Bronchial epithelial cell (primary cell): ENCODE data around the gene SGTB. TPM values are rescaled to one million over a fixed set of nuclear protein-coding genes. Genes with fewer than 3 reads are reported as not detected.
"Not testable (repeated sequence)": the region's sequence is repeated elsewhere in the genome, so short reads cannot be mapped to it uniquely, and the experiment has no call there.

ENCODE experiments used
- DNase-seq: peaks from one replicate; pipeline ENCODE4 v3.0.0-alpha.2; 2010; ENCODE audit warnings: low read depth
- FAIRE-seq: peaks from 2 replicates; lab custom pipeline; 2011; peaks lifted over from hg19 to GRCh38; lab: Jason Lieb, UNC
- H3K27me3 ChIP-seq: 2 replicates; pipeline ENCODE4 v1.5.1; 2011; ENCODE audit warnings: low read length; ENCODE audit not compliant: control insufficient read depth, insufficient read depth
- H3K36me3 ChIP-seq: 2 replicates; pipeline ENCODE4 v1.5.1; 2011; ENCODE audit warnings: low read length; ENCODE audit not compliant: control insufficient read depth, insufficient read depth
- H3K4me3 ChIP-seq: 2 replicates; pipeline ENCODE4 v1.5.1; 2011; ENCODE audit warnings: mild to moderate bottlenecking, low read depth, low read length, control low read depth
- total RNA-seq: library from RNA; depleted of rRNA; stranded (reverse); fragments of >200 nt; gene quantifications from 2 replicates; pipeline ENCODE4 v1.2.1, GENCODE V29; 2014
- TF ChIP-seq, protein P1 (sequence below): IDR thresholded peaks from 2 replicates; pipeline ENCODE4 v1.5.1; 2011; ENCODE audit warnings: mild to moderate bottlenecking, moderate library complexity, low read length, control low read depth, inconsistent platforms; ENCODE audit not compliant: insufficient read depth, severe bottlenecking

SGTB gene
- total RNA-seq, 1 donor from 2014 or later, result 12.9 TPM

DNA sequence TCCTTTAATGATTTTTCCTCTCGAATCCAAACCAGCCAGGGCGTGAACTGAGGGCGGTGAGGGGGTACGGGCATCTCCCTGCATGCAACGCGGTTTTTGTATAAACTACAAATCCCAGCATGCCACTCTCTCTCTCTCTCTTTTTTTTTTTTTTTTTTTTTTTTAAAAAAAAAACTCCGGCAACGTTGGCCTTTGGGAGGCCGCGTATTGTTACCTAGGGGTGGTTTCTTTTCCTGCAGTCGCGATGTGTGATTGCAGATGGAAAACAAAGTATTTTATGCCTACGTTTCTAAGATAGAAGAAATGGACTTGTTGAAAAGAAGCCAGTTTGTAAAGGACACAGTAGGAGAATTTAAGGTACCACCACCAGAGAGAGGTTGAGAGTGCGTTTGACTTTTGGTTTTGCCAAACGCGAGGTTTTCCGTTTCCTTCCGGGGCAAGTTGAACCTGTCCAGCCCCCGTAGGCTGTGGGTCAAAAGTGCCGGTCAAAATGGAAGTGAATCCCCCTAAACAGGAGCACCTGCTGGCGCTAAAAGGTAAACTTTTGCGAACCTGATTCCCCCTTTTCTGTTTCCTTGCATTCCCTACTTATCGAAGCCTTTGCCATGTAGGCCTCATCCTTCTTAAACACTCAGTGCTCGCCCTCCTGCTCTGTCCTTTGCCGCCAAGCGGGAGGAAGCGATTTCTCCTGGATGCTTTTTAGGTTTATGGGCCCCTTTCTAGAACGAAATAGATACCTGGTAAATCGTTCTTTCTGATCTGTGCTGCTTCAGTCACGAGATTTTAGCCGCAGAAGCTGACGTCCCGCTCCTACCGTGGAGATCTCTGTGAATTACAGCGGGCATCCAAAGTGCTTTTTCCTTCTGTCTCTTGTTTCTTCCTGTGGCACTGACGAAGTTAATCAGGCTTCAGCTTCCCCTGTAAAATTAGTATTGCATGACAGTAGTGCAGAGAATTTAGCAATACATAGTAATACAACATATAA is 97.0 kb downstream of the SGTB start, which contains the start of the genes SHLD3 and TRAPPC13:
SHLD3 (plus strand) TSS at position 457 of the 985 bp plus-strand sequence. CDS start 4,561 bp downstream, outside the sequence.
TRAPPC13 (plus strand) TSS at position 457 of the 985 bp plus-strand sequence; CDS start at position 491, 34 bp downstream.
- peak; percentile 82 for DNase-seq
- Histone ChIP-seq H3K27me3 (no peaks in the 10 kb centered on the region), H3K36me3 (peaks cover 2% of the 10 kb centered on the region), H3K4me3 (peak within 1 kb of the TSS; percentile 98)
- TF ChIP-seq, protein P1, sequence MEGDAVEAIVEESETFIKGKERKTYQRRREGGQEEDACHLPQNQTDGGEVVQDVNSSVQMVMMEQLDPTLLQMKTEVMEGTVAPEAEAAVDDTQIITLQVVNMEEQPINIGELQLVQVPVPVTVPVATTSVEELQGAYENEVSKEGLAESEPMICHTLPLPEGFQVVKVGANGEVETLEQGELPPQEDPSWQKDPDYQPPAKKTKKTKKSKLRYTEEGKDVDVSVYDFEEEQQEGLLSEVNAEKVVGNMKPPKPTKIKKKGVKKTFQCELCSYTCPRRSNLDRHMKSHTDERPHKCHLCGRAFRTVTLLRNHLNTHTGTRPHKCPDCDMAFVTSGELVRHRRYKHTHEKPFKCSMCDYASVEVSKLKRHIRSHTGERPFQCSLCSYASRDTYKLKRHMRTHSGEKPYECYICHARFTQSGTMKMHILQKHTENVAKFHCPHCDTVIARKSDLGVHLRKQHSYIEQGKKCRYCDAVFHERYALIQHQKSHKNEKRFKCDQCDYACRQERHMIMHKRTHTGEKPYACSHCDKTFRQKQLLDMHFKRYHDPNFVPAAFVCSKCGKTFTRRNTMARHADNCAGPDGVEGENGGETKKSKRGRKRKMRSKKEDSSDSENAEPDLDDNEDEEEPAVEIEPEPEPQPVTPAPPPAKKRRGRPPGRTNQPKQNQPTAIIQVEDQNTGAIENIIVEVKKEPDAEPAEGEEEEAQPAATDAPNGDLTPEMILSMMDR, result no peak
- FAIRE-seq, result no peak

DNA sequence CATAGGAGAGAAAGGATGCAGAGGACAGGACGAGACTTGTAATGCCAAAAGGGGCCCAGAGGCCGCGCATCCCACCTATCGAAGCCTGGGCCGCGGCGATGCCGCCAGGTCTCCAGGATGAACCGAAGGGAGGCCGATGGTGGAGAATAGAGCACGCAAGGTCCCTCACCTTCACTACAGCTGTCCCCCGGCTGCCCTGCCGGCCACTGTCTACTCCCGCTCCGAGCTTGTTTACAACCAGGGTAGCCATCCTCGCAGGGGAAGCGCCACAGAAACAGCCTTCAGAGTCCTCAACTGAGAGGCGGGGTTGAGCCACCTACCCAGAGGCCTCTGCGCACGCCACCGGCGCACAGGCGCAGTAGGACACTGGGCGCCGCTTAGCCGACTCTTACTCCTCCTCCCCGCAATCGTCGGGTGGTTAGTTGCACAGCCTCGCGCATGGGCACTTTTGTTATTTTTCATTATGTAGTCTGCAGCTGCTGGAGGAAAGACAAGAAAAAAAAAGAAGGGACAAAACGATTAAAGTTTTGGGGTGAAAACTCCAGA is 97.8 kb downstream of the SGTB start, which contains the start of gene TRIM23:
TRIM23 (minus strand) TSS at position 309 of the 546 bp plus-strand sequence; CDS start at position 250, 59 bp downstream.
- Histone ChIP-seq H3K4me3 (peak within 1 kb of the TSS; percentile 98), H3K36me3 (no peaks in the 10 kb centered on the region), H3K27me3 (no peaks in the 10 kb centered on the region)
- peak; percentile 87 for DNase-seq
- no peak for FAIRE-seq
- TF ChIP-seq, protein P1, result no peak

DNA sequence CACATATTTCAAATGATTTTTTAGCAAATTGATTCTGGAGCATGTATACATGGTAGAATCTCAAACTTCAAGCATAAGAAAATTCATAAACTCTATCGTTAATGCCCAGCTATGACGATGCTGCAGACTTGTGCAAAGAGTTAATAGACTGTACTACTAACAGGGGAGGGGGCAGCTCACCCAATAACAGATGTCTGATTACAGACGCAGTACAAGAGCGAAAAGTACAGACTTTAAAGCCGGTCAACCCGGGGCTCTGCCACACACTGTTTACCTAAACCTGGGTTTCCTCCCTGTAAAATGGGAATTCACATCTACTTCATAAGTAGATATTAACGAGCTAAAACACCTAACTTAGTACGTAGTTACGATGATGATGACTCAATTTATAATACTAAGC is 98.4 kb downstream of the SGTB start:
- FAIRE-seq (no peak), DNase-seq (no peak)
- Histone ChIP-seq H3K36me3 (no peaks in the 10 kb centered on the region), H3K4me3 (peak overlapping the region; percentile 98), H3K27me3 (no peaks in the 10 kb centered on the region)
- TF ChIP-seq, protein P1, result no peak

DNA sequence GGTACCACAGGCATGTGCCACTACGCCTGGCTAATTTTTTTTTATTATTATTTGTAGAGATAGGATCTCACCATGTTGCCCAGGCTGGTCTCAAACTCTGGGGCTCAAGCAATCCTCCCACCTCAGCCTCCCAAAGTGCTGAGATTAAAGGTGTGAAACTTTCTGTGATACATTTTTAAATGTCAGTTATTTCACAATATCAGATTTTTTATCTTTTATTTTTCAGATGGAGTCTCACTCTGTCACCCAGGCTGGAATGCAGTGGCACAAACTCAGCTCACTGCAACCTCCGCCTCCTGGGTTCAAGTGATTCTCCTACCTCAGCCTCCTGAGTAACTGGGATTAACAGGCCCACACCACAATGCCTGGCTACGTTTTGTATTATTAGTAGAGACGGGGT is 99.9 kb downstream of the SGTB start:
- DNase-seq, H3K4me3 ChIP-seq, FAIRE-seq: not testable (repeated sequence)

DNA sequence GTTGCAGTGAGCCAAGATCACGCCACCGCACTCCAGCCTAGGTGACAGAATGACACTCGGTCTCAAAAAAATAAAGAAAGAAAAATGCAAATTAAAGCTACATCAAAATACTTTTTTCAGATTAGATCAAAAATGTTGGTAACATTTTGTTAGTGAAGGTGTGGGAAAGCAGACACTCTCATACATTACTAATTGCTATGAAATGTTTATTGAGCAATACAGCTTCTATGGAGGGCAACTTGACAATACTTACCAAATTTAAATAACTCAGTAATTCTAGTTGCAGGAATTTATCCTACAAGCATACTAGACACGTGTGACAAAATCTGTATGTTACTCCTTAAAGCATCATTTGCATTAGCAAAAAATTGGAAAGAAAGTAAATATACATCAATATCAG is 101.9 kb downstream of the SGTB start:
- TF ChIP-seq, protein P1, result no peak
- DNase-seq, result peak; percentile 63
- H3K4me3 ChIP-seq, result no peak overlapping the region
- FAIRE-seq, result no peak
- H3K27me3 ChIP-seq, result no peaks in the 10 kb centered on the region
- no peaks in the 10 kb centered on the region for H3K36me3 ChIP-seq

More for the DNA sequence above, 99.9 kb downstream of the SGTB start:
- not testable (repeated sequence) for H3K27me3 ChIP-seq, H3K36me3 ChIP-seq

Other genes with a start within 250 kb of the SGTB start
- gene ADAMTS6, start 240.2 kb downstream of the SGTB start, total RNA-seq, result 5.9 and 17.6 TPM in 2 replicates
- gene CENPK, start 158.9 kb downstream of the SGTB start, total RNA-seq, result 2.1 and 4.2 TPM in 2 replicates
- gene PPWD1, start 158.8 kb downstream of the SGTB start, total RNA-seq, result 21.4 and 24.7 TPM in 2 replicates
- gene TRIM23, start 97.8 kb downstream of the SGTB start, total RNA-seq, result 20.5 and 21.4 TPM in 2 replicates
- gene SHLD3, start 97.1 kb downstream of the SGTB start, total RNA-seq, result 3.4 and 4.1 TPM in 2 replicates
- 21.6 and 24.1 TPM in 2 replicates for gene TRAPPC13, start 97.1 kb downstream of the SGTB start, total RNA-seq
- gene NLN, start 96 bp upstream of the SGTB start, total RNA-seq, result 20.0 and 40.3 TPM in 2 replicates
- gene ERBIN, start 204.5 kb upstream of the SGTB start, total RNA-seq, result 46.1 and 55.7 TPM in 2 replicates